GM10266 (cell line): ENCODE measurements around the gene WDR7.
"Not testable (repeated sequence)": the region's sequence is repeated elsewhere in the genome, so short reads cannot be mapped to it uniquely, and the experiment has no call there.

Source experiments
- DNase-seq: peaks from one replicate; pipeline ENCODE4 v3.0.0; 2012; ENCODE audit errors: extremely low spot score
- CTCF ChIP-seq: IDR thresholded peaks from 2 replicates; pipeline ENCODE4 v1.5.1; 2012; ENCODE audit warnings: mild to moderate bottlenecking, low read depth; ENCODE audit not compliant: control insufficient read depth, insufficient read depth; ENCODE audit errors: missing control alignments

WDR7 gene

GRCh38 chr18:56645415-56646016 is 5.6 kb upstream of the WDR7 start:
- peak; percentile 53 for TF ChIP-seq CTCF
- DNase-seq: peak; percentile 14

- DNase-seq: no peak
- TF ChIP-seq CTCF: no peak
Observed at GRCh38 chr18:56647071-56647470, 4.1 kb upstream of the WDR7 start.

- DNase-seq: no peak
- TF ChIP-seq CTCF: no peak
Observed at GRCh38 chr18:56647951-56648893, 2.9 kb upstream of the WDR7 start.

- no peak for TF ChIP-seq CTCF
Observed at GRCh38 chr18:56649996-56650395, 1.2 kb upstream of the WDR7 start.

GRCh38 chr18:56651771-56652092 is 573 bp downstream of the WDR7 start:
- no peak for DNase-seq
- no peak for TF ChIP-seq CTCF

More at GRCh38 chr18:56649996-56650395, 1.2 kb upstream of the WDR7 start:
- DNase-seq: no peak

GRCh38 chr18:56652802-56653201 is 1.6 kb downstream of the WDR7 start:
- TF ChIP-seq CTCF: no peak
- no peak for DNase-seq

- DNase-seq: not testable (repeated sequence)
Observed at GRCh38 chr18:56654280-56654679, 3.1 kb downstream of the WDR7 start.
